ENCODE results near the gene PTGS1. TPM values are rescaled to one million over a fixed set of nuclear protein-coding genes. Genes with fewer than 3 reads are reported as not detected.

The PTGS1 gene
- total and polyA plus RNA-seq, 9 of the 15 experiments (the other 6 are each of a cell fraction or from before 2014, with no cell fraction given) = 3.4 to 12.9 (median 5.3) TPM

DNA sequence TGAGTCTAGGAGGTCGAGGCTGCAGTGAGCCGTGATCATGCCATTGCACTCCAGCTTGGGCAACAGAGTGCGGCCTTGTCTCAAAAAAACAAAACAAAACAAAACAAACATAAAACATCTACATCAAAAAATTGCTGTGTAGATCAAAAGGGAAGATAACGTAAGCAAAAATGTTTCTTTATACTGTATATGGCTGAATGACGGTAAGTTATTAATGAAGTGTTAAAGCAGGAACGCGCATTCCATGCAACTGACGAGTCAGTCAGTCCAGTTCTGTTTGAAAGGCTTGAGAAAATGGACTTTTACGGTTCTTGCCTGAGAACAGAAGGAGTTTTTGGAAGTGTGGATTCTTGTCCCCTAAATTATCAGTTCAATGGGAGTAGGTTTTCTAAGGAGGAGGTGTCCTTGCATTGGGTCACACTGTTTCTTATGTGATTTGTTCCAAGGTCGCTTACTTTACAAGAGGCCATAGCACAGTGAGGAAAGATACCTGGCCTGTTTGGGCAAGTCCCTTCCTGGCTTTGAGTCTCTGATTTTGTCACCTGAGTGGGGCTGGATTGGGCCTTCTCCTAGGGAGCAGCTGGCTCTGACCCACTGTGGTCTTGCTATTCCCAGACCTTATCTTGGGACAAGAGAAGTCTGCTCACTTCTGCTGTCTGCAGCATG is 6.6 kb upstream of the PTGS1 start:
- ChIA-PET CTCF (ENCODE audit: low intra/inter-chr PET ratio) (no interaction called here), POLR2A (interaction anchor here (0.8 to 1.9 kb wide), 2 partner anchors 11 to 240 kb away, joined by 3 to 5 read pairs; no protein-coding TSS in a partner anchor)
- intact Hi-C loops (cut with micrococcal nuclease) = no loop called here
- Histone ChIP-seq H3K4me2 (ENCODE audit: insufficient read depth, low read length) (no peak overlapping the region), H3K9me1 (ENCODE audit: control insufficient read depth, insufficient read depth, low read length) (no peaks in the 10 kb centered on the region), H3K9ac (ENCODE audit: insufficient read depth in 1 of 2, low read depth in 2 of 2, low read length in 2 of 2) (no peak overlapping the region), H3K4me3 (no peak overlapping the region), H2AFZ (ENCODE audit: low read depth, low read length) (no peak overlapping the region), H4K20me1 (replicated peaks; ENCODE audit: control insufficient read depth, insufficient read depth, low read length) (no peaks in the 10 kb centered on the region), H3K4me1 (replicated peaks in 1 of 2; ENCODE audit: control insufficient read depth in 2 of 2, insufficient read depth in 2 of 2, low read length in 2 of 2) (peaks cover 0 to 3% of the 10 kb centered on the region in 2 experiments; a peak in 1 of 5 replicates), H3K27ac (ENCODE audit: extremely low read depth, low read depth, low read length) (no peak overlapping the region), H3K79me2 (ENCODE audit: control insufficient read depth, insufficient read depth, low read length) (no peaks in the 10 kb centered on the region), H3K36me3 (ENCODE audit: control insufficient read depth, insufficient read depth, low read length) (no peaks in the 10 kb centered on the region), H3K27me3 (ENCODE audit: control insufficient read depth in 2 of 2, insufficient read depth in 2 of 2, low read length in 2 of 2) (peaks cover 2 to 16% of the 10 kb centered on the region in 2 experiments; a peak in 2 of 5 replicates), H3K9me3 (replicated peaks; ENCODE audit: control insufficient read depth, insufficient read depth, low read depth, low read length) (0 out of 2 replicates have a peak, but pooled peaks cover 2% of the 10 kb centered on the region)
- ATAC-seq = no peak
- in situ Hi-C loops (cut with MboI) = loop anchor here (5.0 kb wide), 1 partner anchor 443 kb away; no protein-coding TSS in a partner anchor
- DNase-seq (ENCODE audit: extremely low read depth in 1 of 4, low spot score in 3 of 4) = no peak
- BruUV-seq (replicated peaks) = no TSS peak
- WGBS (ENCODE audit: insufficient coverage, low coverage, missing lambda C conversion rate) = 41% methylated on average over 10 of the region's 10 CpGs
- FAIRE-seq = no peak
- no peak for TF ChIP-seq BDP1 (IDR thresholded peaks at IDR 0.05; ENCODE audit: insufficient read depth, insufficient read length)
- TF ChIP-seq ATF3 (IDR thresholded peaks at IDR 0.05) = no peak
- no peak for TF ChIP-seq ATF3 (CRISPR knock-in tag; conservative IDR thresholded peaks at IDR 0.05)
- TF ChIP-seq, protein P1, sequence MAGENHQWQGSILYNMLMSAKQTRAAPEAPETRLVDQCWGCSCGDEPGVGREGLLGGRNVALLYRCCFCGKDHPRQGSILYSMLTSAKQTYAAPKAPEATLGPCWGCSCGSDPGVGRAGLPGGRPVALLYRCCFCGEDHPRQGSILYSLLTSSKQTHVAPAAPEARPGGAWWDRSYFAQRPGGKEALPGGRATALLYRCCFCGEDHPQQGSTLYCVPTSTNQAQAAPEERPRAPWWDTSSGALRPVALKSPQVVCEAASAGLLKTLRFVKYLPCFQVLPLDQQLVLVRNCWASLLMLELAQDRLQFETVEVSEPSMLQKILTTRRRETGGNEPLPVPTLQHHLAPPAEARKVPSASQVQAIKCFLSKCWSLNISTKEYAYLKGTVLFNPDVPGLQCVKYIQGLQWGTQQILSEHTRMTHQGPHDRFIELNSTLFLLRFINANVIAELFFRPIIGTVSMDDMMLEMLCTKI (IDR thresholded peaks at IDR 0.05; ENCODE audit: partially characterized antibody) = no peak
- TF ChIP-seq ZNF655 (CRISPR knock-in tag; IDR thresholded peaks at IDR 0.05) = no peak
- TF ChIP-seq BCOR (IDR thresholded peaks at IDR 0.05) = no peak
- TF ChIP-seq ZNF174 (CRISPR knock-in tag; IDR thresholded peaks at IDR 0.05) = no peak
- no peak for TF ChIP-seq XRCC4 (IDR thresholded peaks at IDR 0.05; ENCODE audit: extremely low read depth, insufficient read depth, insufficient read length)
- TF ChIP-seq C11orf30 (IDR thresholded peaks at IDR 0.05; ENCODE audit: low read depth) = no peak
- TF ChIP-seq RBFOX2 (IDR thresholded peaks at IDR 0.05; ENCODE audit: low read depth, low read length) = no peak
- TF ChIP-seq, protein P2, sequence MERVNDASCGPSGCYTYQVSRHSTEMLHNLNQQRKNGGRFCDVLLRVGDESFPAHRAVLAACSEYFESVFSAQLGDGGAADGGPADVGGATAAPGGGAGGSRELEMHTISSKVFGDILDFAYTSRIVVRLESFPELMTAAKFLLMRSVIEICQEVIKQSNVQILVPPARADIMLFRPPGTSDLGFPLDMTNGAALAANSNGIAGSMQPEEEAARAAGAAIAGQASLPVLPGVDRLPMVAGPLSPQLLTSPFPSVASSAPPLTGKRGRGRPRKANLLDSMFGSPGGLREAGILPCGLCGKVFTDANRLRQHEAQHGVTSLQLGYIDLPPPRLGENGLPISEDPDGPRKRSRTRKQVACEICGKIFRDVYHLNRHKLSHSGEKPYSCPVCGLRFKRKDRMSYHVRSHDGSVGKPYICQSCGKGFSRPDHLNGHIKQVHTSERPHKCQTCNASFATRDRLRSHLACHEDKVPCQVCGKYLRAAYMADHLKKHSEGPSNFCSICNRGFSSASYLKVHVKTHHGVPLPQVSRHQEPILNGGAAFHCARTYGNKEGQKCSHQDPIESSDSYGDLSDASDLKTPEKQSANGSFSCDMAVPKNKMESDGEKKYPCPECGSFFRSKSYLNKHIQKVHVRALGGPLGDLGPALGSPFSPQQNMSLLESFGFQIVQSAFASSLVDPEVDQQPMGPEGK (CRISPR knock-in tag; IDR thresholded peaks at IDR 0.05; ENCODE audit: borderline replicate concordance) = no peak
- TF ChIP-seq SRSF3 (IDR thresholded peaks at IDR 0.05; ENCODE audit: insufficient read depth, low read length) = no peak
- TF ChIP-seq, protein P3, sequence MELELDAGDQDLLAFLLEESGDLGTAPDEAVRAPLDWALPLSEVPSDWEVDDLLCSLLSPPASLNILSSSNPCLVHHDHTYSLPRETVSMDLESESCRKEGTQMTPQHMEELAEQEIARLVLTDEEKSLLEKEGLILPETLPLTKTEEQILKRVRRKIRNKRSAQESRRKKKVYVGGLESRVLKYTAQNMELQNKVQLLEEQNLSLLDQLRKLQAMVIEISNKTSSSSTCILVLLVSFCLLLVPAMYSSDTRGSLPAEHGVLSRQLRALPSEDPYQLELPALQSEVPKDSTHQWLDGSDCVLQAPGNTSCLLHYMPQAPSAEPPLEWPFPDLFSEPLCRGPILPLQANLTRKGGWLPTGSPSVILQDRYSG (tag; conservative IDR thresholded peaks at IDR 0.05; ENCODE audit: low read depth) = no peak
- no peak for TF ChIP-seq NCOA6 (IDR thresholded peaks at IDR 0.05)
- TF ChIP-seq KDM5B (IDR thresholded peaks at IDR 0.05; ENCODE audit: insufficient replicate concordance, low read depth, low read length) = no peak
- no peak for TF ChIP-seq PHF21A (IDR thresholded peaks at IDR 0.05; ENCODE audit: borderline replicate concordance, low read depth)
